ENCODE results near the gene VPS33B.
A peak's percentile ranks its signal among the peaks of the same experiment; 100 is the strongest.

- TF ChIP-seq CTCF (conservative IDR thresholded peaks at IDR 0.05; ENCODE audit: low read depth, low read length) (peak; percentile 36; the same call in 1 of the 2 replicates), EZH2 (IDR thresholded peaks at IDR 0.05; ENCODE audit: borderline replicate concordance, low read depth, low read length, poor library complexity, severe bottlenecking) (no peak)
These were observed 46.6 kb upstream of the VPS33B start for GRCh38 chr15:91068966-91069365.
